Measurements from ENCODE around the gene PEX26.
"Not testable (repeated sequence)": the region's sequence is repeated elsewhere in the genome, so short reads cannot be mapped to it uniquely, and the experiment has no call there.

PEX26 gene

DNA sequence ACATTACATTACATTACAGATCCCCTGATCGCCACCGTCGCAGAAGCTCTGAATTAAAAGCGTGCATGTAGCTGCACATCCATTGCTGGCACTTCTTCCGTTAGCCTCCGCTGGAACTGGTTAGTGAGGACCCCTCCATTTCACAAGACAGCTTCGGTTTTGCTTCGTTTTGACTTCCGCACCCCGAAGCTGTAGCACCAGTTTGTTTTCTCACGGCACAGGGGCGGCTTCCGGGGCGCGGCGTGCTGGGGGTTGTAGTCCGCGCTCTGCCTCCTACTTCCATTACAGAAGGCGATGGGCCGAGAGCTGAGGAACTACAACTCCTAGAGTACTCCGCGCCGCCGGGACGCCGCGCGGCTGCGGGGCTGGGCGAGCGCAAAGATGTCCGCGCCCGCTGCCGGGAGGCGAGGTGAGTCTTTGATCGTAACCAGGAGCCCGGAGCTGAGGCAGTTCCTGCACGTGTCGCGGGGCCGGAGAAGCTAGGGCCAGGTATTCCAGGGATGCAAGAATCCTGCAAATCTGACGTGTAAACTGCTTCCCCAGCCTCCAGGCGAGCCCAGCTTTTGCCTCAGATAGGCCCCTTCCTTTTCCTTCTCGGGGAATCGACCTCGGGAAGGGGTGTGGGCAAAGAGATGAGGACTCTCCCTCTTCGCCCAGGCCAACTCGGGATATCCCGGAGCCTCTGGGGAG is at the start of gene PEX26:
Gene PEX26, plus strand, starts transcription at position 352 of the 690 bp plus-strand sequence. CDS start 387 bp downstream, outside the sequence.
- peak; percentile 93 for DNase-seq

DNA sequence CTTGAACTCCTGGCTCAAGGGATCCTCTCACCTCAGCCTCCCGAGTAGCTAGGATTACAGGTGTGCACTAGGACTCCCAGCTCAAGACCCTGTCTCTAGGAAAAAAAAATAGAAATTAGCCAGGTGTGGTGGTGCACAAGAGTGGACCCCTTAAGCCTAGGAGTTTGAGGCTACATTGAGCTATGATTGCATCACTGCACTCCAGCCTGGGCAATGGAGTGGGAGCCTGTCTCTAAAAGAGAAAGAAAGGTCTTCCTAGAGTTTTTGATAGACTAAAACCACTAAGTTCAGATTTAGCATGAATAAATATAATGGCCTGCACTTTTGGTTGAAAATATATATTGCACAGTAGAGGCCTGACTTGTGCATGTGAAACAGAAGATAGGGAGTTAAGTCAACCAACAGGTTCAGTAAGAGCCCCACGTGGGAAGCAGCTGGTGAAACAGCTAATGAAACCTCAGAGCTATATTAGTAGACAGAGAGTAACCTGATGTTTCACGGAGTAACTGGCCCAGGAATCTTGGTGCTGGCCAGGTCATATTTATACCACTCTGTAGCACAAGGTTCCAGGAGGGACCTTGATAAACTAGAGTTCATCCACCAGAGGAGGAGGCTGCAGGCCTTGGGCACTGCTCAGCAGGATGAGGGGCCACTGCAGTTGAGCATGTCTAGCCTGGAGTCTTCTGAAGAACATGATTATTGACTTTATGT is 48.8 kb upstream of the PEX26 start:
- no peak for DNase-seq

DNA sequence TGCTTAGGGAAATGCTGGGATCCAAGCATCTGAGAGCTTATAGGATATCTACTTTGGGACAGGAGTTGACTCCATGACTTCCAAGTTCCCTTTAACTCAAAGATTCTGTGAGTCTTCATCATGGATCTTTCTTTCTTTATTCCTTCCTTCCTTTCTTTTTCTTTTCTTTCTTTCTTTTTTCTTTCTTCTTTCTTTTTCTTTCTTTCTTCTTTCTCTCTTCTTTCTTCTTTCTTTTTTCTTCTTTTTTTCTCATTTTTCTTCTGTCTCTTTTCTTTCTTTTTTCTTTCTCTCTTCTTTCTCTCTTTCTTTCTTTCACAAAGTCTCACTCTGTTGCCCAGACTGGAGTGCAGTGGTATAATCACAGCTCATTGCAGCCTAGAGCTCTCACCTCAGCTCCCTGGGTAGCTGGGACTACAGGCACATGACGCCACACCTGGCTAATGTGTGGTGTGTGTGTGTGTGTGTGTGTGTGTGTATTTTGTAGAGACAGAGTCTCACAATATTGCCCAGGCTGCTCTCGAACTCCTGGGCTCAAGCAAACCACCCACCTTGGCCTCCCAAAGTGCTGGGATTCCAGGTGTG is 48.0 kb upstream of the PEX26 start:
- DNase-seq: no peak

DNA sequence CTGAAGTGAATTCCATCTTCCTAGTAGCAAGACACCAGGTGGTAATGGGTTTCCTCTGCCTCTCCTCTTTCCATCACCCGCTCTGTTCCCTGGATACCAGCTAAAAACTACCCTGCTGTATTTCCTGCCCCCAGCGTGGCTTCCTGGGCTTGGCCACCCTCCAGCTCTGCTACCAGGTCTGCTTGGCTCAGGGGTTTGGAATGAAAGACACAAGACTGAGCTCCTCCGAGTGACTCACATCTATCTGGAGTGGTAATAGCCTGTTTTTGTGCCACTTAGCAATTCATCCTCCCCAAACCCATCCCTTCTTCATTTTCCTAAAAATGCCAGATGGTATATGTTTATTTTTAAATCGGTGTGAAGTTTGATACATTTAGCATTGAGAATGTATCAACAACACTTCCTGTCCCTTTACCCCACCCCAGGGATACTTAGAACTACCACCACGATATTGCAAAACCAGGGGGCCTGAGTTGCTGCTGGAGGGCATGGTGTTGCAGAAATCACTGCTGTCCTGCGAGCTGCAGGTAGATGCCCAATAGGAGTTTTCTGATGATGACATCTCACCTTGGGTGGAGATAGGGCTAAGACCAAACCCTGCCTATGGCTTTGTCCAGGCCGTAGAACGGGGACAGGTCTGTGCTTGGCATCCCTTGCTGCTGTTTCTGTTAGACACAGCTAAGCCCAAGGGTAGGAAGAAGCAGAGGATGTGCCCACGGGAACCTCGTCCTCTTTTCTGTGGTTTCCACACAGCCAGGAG is 45.9 kb upstream of the PEX26 start:
- DNase-seq: no peak

DNA sequence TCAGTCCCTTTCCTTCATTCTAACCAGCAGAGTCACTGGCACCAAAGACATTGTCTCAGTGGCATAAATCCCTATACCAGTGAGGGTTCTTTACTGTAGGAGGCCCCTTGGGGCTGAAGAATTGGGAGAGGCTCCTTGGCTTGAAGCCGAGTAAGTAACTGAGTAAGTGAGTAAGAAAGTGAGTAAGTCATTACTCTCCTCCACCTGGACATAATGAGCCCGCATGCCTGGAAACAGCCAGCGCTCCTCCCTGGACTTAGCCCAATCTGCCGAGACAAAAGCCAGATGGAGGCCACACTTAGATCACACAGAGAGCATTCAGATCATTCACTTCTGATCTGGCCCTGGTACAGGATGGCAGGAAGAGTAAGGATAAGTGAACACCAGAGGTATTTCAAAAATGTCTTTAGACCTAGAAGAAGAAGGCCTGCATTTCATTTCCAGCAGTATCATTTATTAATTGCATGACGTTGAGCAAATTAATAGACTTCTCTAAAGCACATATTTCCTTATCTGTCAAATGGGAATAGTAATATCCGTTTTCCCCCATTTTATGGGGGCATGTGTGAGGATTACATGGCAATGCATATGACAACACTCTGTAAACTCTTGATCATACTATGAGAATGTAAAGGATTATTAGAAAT is 45.2 kb upstream of the PEX26 start:
- no peak for DNase-seq

DNA sequence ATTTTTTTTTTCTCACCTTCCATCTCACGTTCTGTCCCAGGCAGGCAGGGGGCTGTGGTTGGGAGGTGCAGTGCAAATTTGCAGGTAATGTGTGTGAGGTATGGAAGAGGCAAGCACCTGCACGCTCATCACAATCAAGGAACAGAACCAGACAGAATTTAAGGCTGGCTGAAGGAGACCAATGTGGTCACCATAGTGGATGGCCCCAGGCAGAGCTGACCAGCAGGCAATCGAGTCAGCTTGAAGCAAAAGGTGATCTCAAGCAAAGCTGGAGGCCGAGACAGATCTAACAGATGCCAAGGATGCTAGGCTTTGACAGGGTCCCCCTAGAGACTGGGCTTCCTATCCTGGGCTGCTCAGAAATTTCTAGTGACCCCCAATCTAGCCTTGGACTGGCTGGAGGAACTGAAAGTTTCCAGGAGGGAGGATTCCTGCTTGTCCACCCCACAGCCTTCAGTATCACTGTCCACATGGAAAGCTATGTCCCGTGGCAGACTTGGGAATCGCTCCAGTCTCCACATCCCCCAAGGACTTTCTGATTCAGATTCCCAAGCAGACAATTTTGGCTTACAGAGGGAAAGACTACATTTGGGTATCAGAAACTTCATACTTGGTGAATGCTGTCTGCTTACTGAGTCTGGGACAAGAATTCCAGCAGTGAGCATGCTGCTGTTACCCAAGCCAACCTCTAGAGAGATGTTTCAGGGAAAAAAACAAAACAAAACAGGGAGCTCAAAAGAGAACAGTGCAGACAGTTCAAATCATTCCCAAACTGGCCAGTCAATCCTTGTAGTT is 44.4 kb upstream of the PEX26 start:
- no peak for DNase-seq

DNA sequence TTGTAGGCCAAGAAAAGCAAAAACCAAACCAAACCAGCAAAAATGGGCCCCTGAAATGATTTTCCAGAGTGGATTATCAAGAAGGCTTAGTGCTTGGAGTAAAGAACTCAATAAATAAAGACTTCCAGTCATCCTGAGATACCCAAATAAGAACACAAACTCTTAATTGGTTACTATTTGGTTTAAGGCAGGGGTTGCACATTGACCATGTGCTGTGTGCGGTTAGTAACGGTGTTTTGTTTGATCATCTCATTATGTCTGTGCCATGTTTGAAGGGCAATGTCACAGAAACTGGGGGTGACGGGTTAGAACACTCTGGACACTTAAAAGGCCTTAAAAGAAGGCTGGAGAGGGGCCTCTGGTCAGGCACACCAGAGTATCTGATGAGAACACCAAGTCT is 43.7 kb upstream of the PEX26 start:
- DNase-seq: no peak

DNA sequence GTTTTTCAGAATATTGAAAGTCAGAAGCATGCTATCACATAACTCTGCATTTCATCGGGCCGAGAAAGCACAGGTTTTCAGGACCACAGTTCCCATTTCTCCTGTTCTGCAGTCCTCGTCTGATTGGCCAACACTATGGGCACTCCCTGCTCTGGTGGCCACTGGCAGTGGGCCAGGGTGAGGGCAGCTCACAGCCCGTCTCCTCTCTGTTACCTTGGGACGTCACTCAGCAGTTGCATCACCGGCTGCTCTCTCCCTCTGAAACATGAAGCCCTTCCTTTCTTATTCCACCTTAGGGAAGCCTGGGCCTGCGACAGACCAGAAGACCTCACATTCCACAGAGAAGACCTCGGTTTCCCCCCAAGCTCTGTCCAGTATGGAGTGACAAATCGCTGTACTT is 42.0 kb upstream of the PEX26 start:
- no peak for DNase-seq

DNA sequence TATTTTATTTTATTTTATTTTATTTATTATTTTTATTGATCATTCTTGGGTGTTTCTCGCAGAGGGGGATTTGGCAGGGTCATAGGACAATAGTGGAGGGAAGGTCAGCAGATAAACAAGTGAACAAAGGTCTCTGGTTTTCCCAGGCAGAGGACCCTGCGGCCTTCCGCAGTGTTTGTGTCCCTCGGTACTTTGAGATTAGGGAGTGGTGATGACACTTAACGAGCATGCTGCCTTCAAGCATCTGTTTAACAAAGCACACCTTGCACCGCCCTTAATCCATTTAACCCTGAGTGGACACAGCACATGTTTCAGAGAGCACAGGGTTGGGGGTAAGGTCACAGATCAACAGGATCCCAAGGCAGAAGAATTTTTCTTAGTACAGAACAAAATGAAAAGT is 36.9 kb upstream of the PEX26 start:
- DNase-seq: not testable (repeated sequence)

DNA sequence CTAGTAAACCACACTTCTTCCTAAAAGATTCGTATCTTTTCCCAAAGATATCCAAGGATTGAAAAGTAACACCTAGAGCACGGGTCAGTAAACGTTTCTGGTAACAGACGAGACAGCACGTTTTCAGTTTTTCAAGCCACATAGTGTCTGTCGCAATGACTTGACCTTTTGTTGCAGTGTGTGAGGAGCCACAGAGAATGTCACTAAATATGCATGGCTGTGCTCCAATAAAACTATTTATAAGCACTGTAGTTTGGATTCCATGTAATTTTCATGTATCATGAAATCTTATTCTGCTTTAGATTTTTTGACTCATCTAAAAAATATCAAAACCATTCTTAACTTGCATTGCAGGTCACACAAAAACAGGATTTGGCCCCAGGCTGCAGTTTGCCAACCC is 35.1 kb upstream of the PEX26 start:
- DNase-seq: no peak

DNA sequence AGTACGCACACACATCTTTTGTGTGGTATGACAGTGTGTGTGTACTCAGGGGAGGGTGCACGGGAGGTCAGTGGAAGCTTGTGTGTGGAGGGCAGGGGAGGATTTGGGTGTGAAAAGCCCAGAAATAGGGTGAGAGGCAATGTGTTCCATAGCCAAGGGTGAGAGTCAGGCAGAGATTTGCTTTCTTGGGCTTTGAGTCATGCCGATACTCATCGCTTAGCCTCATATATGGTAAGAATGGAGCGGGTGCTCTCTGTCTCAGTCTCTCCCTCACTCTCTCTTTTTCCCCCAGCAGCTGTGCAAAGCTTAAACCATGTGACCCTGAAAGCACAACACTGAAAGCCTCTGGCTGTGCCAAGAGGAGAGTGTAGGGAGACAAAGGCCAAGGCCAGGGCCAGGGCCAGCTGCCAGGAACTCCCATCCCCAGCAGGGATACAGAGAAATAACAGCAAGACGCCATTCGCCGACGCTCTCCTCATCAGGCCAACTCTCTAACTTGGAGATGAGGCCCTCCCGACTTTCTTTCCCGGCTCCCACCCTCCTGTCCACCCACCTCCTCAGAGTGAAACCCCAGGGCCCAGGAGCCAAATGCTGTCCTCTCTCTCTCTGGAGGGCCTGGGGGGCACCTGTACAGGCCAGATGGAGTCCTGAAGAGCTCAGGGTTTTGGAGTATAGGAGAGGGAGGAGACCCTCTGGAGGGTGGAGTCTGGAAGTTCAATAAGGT is 33.1 kb upstream of the PEX26 start:
- no peak for DNase-seq

DNA sequence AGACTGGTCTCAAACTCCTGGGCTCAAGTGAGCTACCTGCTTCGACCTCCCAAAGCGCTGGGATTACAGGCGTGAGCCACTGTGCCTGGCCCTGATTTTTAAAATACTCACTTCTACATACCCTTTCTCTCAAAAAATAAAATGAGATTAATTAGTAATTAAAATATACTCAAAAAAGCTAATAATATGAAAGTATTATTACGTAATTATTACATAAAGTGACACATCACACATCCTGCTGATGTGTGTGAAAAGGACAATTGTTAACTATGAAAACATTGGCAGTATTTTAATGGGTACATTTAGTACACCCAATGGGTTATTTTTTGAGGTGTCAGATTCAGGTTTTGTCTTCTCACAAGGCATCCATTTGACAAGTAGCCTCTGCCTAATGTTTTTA is 32.0 kb upstream of the PEX26 start:
- no peak for DNase-seq

DNA sequence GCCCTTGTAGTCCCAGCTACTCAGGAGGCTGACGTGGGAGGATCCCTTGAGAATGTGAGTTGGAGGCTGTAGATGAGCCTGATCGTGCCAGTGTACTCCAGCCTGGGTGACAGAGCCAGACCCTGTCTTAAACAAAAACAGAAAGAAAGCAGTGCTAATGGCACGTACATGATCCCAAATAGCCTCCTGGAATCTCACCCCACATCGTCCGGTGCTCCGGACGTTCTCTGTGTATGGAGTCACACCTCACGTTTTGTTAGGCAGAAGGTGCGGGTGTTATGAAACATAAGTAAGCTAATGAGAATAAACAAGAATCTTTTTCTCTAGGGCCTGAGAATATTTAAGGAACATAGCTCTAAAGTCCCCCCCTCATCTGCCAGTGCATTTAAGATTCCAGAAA is 29.7 kb upstream of the PEX26 start:
- no peak for DNase-seq

DNA sequence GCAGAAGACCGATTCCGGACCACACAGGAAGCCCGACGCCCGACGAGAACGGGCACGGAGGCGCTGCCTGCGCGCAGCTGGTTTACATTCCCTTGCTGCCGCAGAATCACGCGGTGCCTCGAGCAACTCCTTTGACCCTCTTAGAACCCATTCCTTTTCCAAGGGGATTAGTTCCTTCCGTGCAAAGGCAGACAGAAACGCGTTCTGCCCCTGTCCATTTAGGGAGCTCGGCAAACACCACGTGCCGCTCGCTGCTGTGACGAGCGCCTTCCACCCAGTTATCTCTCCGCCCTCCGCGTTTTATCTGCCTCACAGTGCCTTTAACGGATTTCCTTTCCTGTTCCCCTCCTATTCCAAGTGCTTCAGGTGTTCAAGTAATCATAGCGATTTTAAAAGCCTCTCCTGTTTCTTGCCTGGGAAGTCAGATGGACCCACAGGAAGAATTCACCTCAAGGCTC is 29.3 kb upstream of the PEX26 start:
- no peak for DNase-seq

DNA sequence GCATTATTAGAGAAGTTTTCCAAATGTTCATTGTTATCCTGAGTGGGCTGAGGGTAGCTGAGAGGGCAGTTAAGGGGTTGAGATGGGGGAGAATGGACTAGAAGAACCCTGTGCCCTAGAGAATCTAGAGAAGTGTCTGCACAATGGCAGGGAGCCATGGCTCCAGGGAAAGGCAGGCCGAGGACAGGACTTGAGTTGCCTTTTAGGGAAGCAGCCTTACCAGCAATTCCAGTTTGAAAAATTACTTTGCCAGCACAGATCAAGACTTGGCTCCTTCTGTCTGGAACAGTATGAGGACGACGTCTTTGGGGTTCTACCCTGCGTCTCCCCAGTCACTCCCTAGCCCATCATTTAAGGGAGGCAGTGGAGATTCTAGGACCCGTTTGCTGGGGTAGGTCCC is 27.7 kb upstream of the PEX26 start:
- no peak for DNase-seq

DNA sequence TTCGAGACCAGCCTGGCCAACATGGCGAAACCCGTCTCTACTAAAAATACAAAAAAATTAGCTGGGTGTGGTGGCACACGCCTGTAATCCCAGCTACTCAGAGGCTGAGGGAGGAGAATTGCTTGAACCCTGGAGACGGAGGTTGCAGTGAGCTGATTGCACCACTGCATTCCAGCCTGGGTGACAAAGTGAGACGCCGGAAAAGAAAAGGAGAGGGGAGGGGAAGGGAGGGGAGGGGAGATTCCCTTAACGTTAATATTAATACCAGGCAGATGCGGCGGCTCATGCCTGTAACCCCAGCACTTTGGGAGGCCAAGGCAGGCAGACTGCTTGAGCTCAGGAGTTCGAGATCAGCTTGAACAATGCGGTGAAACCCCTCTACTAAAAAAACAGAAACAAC is 26.7 kb upstream of the PEX26 start:
- not testable (repeated sequence) for DNase-seq

DNA sequence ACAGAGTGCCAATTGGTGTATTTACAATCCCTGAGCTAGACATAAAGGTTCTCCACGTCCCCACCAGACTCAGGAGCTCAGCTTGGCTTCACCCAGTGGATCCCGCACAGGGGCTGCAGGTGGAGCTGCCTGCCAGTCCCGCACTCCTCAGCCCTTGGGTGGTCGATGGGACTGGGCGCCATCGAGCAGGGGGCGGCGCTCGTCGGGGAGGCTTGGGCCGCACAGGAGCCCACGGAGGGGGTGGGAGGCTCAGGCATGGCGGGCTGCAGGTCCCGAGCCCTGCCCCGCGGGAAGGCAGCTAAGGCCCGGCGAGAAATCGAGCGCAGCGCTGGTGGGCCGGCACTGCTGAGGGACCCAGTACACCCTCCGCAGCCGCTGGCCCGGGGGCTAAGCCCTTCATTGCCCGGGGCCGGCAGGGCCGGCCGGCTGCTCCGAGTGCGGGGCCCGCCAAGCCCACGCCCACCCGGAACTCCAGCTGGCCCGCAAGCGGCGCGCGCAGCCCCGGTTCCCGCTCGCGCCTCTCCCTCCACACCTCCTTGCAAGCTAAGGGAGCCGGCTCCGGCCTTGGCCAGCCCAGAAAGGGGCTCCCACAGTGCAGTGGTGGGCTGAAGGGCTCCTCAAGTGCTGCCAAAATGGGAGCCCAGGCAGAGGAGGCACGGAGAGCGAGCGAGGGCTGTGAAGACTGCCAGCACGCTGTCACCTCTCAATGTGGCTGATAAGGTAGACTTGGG is 24.4 kb upstream of the PEX26 start:
- not testable (repeated sequence) for DNase-seq

DNA sequence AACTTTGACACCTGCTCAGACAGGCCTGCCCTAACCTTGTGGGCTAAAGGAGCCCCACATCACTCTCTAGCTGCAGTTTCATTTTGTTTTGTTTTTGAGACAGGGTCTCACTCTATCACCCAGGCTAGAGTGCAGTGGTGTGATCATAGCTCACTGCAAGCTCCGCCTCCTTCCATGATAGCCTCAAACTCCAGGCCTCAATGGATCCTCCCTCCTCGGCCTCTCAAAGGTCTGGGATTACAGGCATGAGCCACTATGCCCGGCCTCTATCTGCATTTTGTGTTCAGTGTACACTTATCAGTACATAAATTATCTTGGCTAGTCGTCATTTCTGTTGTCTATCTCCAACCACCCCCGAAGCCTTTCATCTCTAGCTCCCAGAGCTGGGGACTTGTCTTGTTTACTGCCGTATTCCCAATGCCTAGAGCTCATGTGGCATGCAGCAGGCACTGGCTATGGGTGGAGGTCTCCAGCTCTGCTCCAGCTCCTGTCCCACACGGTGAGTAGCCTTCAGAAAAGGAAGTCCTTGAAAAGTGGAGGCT is 22.1 kb upstream of the PEX26 start:
- DNase-seq: no peak

DNA sequence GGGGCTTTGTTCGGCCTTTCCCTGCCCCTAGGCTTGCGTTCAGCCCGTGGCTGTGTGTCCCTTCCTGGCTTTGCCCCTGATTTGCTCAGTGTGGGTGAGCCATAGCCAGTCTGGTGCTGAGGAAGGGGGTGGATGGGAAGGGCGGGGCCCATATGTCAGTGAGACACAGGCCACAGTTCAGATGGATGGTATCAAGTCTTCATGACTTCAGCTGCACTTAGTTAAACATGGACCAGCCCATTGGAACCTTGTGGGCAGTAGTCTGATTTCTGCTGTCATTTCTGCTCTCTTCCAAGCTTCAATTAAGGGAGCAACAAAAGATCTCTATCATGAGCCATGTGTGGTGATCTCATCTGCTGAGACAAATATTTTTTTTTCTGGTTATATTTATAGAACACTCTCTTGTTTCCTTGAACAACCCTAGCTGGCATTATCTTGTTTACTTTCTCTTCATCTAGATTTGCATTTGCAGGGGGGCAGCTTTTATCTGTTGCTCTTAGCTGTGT is 21.6 kb upstream of the PEX26 start:
- DNase-seq: no peak

DNA sequence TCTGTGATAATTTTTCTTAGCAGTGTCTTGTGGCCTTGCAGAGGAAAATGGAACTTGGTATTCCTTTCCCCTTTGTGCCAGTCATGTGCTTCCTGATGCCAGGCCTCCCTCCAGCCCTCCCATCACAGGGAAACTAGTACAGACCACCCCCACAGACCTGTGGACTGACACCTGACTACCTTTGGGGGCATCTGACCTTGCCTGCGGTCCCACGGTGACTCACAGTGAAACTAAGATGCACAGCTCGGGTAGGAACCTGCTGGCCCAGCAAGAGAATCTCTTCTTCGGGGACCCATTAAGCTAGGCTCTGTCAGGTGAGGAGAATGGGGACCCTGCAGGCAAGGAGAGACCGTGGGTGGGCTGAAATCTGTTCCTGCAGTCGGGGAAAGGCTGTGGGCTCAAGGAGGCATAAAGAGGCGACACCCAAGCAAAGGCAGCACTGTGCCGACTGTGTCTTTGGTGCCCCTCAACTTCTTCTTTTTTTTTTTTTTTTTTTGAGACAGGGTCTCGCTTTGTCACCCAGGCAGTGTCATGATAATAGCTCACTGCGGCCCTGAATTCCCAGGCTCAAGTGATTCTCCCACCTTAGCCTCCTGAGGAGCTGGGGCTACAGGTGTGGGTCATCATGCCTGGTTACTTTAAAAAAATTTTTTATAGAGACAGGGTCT is 20.8 kb upstream of the PEX26 start:
- no peak for DNase-seq
